ENCODE data around the gene PRSS21.
A peak's percentile ranks its signal among the peaks of the same experiment; 100 is the strongest.

The PRSS21 gene

GRCh38 chr16:2819179-2819938, 2.3 kb downstream of the PRSS21 start:
- H3K4me3 ChIP-seq (ENCODE audit: low read depth, low read length), result no peak overlapping the region
- H3K36me3 ChIP-seq (ENCODE audit: control insufficient read depth in 2 of 2, insufficient read depth in 1 of 2, low read length in 2 of 2), result no peaks in the 10 kb centered on the region
- ChIA-PET CTCF (interaction anchor here (0.6 kb wide), 1 partner anchor 107 kb away, joined by 3 read pairs; no protein-coding TSS in a partner anchor), POLR2A (no interaction called here)
- no peaks in the 10 kb centered on the region for H3K4me1 ChIP-seq (ENCODE audit: control insufficient read depth, insufficient read depth, low read length)
- H3K9me3 ChIP-seq (ENCODE audit: control insufficient read depth, insufficient read depth, low read depth, low read length), result no peaks in the 10 kb centered on the region
- H3K27ac ChIP-seq (ENCODE audit: extremely low read depth, low read depth, low read length), result no peak overlapping the region
- TF ChIP-seq WT1 (tag by site-specific recombination; IDR thresholded peaks at IDR 0.05) (no peak), EGR2 (tag by site-specific recombination; IDR thresholded peaks at IDR 0.05; ENCODE audit: low read depth) (peak; percentile 85), ZNF600 (tag by site-specific recombination; IDR thresholded peaks at IDR 0.05) (no peak), ZNF785 (tag by site-specific recombination; IDR thresholded peaks at IDR 0.05) (no peak), ZNF658 (tag by site-specific recombination; IDR thresholded peaks at IDR 0.05) (no peak), GLIS1 (tag by site-specific recombination; IDR thresholded peaks at IDR 0.05) (no peak), ZFHX2 (tag by site-specific recombination; conservative IDR thresholded peaks at IDR 0.05) (peak; percentile 75), ZBTB21 (tag by site-specific recombination; IDR thresholded peaks at IDR 0.05) (no peak), ZNF571 (tag by site-specific recombination; IDR thresholded peaks at IDR 0.05) (no peak)
- TF ChIP-seq, protein P1, sequence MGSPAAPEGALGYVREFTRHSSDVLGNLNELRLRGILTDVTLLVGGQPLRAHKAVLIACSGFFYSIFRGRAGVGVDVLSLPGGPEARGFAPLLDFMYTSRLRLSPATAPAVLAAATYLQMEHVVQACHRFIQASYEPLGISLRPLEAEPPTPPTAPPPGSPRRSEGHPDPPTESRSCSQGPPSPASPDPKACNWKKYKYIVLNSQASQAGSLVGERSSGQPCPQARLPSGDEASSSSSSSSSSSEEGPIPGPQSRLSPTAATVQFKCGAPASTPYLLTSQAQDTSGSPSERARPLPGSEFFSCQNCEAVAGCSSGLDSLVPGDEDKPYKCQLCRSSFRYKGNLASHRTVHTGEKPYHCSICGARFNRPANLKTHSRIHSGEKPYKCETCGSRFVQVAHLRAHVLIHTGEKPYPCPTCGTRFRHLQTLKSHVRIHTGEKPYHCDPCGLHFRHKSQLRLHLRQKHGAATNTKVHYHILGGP (tag by site-specific recombination; IDR thresholded peaks at IDR 0.05), result no peak

GRCh38 chr16:2819939-2820835, 3.1 kb downstream of the PRSS21 start:
- H3K36me3 ChIP-seq (ENCODE audit: control insufficient read depth in 2 of 2, insufficient read depth in 1 of 2, low read length in 2 of 2), result no peaks in the 10 kb centered on the region
- H3K9me3 ChIP-seq (ENCODE audit: control insufficient read depth, insufficient read depth, low read depth, low read length), result no peaks in the 10 kb centered on the region
- H3K27ac ChIP-seq (ENCODE audit: extremely low read depth, low read depth, low read length), result no peak overlapping the region
- H3K4me1 ChIP-seq (ENCODE audit: control insufficient read depth, insufficient read depth, low read length), result no peaks in the 10 kb centered on the region
- no peak overlapping the region for H3K4me3 ChIP-seq (ENCODE audit: low read depth, low read length)
- ChIA-PET CTCF (interaction anchor here (0.8 kb wide), 1 partner anchor 96 kb away, joined by 3 read pairs; no protein-coding TSS in a partner anchor), POLR2A (no interaction called here)
- no peak for TF ChIP-seq ZNF548 (tag by site-specific recombination; IDR thresholded peaks at IDR 0.05)
- TF ChIP-seq, protein P2, sequence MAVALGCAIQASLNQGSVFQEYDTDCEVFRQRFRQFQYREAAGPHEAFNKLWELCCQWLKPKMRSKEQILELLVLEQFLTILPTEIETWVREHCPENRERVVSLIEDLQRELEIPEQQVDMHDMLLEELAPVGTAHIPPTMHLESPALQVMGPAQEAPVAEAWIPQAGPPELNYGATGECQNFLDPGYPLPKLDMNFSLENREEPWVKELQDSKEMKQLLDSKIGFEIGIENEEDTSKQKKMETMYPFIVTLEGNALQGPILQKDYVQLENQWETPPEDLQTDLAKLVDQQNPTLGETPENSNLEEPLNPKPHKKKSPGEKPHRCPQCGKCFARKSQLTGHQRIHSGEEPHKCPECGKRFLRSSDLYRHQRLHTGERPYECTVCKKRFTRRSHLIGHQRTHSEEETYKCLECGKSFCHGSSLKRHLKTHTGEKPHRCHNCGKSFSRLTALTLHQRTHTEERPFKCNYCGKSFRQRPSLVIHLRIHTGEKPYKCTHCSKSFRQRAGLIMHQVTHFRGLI (tag by site-specific recombination; IDR thresholded peaks at IDR 0.05), result peak; percentile 30; the same call in 1 of the 2 replicates

DNA sequence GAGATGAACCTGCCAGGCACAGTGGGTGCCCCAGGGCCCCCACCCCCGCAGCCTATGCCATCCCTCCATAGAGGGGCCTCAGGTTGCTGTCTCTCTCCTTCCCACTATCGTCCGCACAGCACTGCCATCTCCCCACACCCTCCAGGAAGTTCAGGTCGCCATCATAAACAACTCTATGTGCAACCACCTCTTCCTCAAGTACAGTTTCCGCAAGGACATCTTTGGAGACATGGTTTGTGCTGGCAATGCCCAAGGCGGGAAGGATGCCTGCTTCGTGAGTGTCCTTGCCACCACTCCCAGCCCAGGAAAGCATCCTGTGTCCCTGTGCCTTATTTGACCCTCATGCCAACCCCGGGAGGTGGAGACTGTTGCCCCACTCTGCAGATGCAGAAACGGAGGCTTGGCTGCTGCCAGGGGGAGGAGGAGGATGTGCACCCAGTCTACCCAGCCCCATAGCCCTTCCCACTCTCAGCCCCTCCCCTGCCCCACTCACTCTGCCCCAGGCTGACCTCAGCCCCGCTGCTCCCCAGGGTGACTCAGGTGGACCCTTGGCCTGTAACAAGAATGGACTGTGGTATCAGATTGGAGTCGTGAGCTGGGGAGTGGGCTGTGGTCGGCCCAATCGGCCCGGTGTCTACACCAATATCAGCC, 3.9 kb downstream of the PRSS21 start:
- Histone ChIP-seq H3K4me1 (ENCODE audit: control insufficient read depth, insufficient read depth, low read length) (no peaks in the 10 kb centered on the region), H3K9me3 (ENCODE audit: control insufficient read depth, insufficient read depth, low read depth, low read length) (no peaks in the 10 kb centered on the region), H3K4me3 (ENCODE audit: low read depth, low read length) (no peak overlapping the region), H3K36me3 (ENCODE audit: control insufficient read depth in 2 of 2, insufficient read depth in 1 of 2, low read length in 2 of 2) (no peaks in the 10 kb centered on the region), H3K27ac (ENCODE audit: extremely low read depth, low read depth, low read length) (no peak overlapping the region)
- ChIA-PET CTCF (interaction anchor here (0.7 to 0.8 kb wide), 2 partner anchors 77 to 96 kb away, joined by 3 read pairs; no protein-coding TSS in a partner anchor), POLR2A (no interaction called here)
- TF ChIP-seq ZNF366 (tag by site-specific recombination; conservative IDR thresholded peaks at IDR 0.05) (no peak), ZNF561 (tag by site-specific recombination; IDR thresholded peaks at IDR 0.05; ENCODE audit: borderline replicate concordance) (no peak), ZNF530 (tag by site-specific recombination; IDR thresholded peaks at IDR 0.05; ENCODE audit: low read depth) (no peak), ZNF629 (tag by site-specific recombination; IDR thresholded peaks at IDR 0.05) (no peak), ZNF132 (tag by site-specific recombination; IDR thresholded peaks at IDR 0.05; ENCODE audit: borderline replicate concordance) (no peak)
- TF ChIP-seq, protein P3, sequence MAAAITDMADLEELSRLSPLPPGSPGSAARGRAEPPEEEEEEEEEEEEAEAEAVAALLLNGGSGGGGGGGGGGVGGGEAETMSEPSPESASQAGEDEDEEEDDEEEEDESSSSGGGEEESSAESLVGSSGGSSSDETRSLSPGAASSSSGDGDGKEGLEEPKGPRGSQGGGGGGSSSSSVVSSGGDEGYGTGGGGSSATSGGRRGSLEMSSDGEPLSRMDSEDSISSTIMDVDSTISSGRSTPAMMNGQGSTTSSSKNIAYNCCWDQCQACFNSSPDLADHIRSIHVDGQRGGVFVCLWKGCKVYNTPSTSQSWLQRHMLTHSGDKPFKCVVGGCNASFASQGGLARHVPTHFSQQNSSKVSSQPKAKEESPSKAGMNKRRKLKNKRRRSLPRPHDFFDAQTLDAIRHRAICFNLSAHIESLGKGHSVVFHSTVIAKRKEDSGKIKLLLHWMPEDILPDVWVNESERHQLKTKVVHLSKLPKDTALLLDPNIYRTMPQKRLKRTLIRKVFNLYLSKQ (tag by site-specific recombination; IDR thresholded peaks at IDR 0.05; ENCODE audit: borderline replicate concordance), result no peak
- TF ChIP-seq, protein P4, sequence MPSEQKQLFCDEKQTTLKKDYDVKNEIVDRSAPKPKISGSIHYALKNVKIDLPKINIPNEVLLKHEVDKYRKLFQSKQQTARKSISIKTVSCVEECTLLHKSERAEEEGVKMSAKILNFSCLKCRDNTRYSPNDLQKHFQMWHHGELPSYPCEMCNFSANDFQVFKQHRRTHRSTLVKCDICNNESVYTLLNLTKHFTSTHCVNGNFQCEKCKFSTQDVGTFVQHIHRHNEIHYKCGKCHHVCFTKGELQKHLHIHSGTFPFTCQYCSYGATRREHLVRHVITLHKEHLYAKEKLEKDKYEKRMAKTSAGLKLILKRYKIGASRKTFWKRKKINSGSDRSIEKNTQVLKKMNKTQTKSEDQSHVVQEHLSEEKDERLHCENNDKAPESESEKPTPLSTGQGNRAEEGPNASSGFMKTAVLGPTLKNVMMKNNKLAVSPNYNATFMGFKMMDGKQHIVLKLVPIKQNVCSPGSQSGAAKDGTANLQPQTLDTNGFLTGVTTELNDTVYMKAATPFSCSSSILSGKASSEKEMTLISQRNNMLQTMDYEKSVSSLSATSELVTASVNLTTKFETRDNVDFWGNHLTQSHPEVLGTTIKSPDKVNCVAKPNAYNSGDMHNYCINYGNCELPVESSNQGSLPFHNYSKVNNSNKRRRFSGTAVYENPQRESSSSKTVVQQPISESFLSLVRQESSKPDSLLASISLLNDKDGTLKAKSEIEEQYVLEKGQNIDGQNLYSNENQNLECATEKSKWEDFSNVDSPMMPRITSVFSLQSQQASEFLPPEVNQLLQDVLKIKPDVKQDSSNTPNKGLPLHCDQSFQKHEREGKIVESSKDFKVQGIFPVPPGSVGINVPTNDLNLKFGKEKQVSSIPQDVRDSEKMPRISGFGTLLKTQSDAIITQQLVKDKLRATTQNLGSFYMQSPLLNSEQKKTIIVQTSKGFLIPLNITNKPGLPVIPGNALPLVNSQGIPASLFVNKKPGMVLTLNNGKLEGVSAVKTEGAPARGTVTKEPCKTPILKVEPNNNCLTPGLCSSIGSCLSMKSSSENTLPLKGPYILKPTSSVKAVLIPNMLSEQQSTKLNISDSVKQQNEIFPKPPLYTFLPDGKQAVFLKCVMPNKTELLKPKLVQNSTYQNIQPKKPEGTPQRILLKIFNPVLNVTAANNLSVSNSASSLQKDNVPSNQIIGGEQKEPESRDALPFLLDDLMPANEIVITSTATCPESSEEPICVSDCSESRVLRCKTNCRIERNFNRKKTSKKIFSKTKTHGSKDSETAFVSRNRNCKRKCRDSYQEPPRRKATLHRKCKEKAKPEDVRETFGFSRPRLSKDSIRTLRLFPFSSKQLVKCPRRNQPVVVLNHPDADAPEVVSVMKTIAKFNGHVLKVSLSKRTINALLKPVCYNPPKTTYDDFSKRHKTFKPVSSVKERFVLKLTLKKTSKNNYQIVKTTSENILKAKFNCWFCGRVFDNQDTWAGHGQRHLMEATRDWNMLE (tag by site-specific recombination; conservative IDR thresholded peaks at IDR 0.05; ENCODE audit: low read depth), result no peak
